ENCODE measurements around the gene TUB.

The TUB gene

DNA sequence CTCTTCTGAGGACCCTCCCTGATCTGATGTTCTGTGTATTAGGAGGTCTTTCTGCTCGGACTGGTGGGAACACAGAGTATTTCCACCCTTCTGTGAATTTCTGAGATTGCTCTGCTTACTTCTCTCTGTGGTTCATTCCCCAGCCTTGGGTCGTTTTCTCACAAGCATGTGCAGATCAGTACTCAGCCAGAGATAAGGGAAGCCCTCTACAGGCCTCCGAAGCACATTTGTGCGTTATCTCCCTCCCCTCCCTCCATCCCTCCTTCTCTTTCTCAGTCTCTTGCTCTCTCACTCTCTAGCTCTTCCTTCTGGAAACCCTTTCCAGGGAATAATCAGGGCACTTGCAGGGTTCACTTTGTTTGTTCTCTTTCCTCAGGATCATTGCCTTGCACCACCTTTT is 35.2 kb upstream of the TUB start:
- no peaks in the 10 kb centered on the region for H3K9me2 ChIP-seq (replicated peaks; ENCODE audit: insufficient read depth, low read length)
- no peak for DNase-seq
- no peaks in the 10 kb centered on the region for H3K27me3 ChIP-seq (replicated peaks; ENCODE audit: insufficient read depth, low read length)
- H4K20me1 ChIP-seq (ENCODE audit: insufficient read depth, low read length), result no peaks in the 10 kb centered on the region
- TF ChIP-seq, protein P1, sequence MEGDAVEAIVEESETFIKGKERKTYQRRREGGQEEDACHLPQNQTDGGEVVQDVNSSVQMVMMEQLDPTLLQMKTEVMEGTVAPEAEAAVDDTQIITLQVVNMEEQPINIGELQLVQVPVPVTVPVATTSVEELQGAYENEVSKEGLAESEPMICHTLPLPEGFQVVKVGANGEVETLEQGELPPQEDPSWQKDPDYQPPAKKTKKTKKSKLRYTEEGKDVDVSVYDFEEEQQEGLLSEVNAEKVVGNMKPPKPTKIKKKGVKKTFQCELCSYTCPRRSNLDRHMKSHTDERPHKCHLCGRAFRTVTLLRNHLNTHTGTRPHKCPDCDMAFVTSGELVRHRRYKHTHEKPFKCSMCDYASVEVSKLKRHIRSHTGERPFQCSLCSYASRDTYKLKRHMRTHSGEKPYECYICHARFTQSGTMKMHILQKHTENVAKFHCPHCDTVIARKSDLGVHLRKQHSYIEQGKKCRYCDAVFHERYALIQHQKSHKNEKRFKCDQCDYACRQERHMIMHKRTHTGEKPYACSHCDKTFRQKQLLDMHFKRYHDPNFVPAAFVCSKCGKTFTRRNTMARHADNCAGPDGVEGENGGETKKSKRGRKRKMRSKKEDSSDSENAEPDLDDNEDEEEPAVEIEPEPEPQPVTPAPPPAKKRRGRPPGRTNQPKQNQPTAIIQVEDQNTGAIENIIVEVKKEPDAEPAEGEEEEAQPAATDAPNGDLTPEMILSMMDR (IDR thresholded peaks at IDR 0.05; ENCODE audit: low read length), result no peak
- TF ChIP-seq EZH2 (optimal IDR thresholded peaks at IDR 0.05; ENCODE audit: low read depth, low read length) (no peak), EZH2phosphoT487 (IDR thresholded peaks at IDR 0.05; ENCODE audit: low read length) (no peak)
- H3K9ac ChIP-seq (ENCODE audit: low read length), result no peak overlapping the region
- H3K79me2 ChIP-seq (ENCODE audit: low read length), result no peaks in the 10 kb centered on the region
- H2AFZ ChIP-seq (ENCODE audit: low read length), result no peak overlapping the region
- no peaks in the 10 kb centered on the region for H3K9me3 ChIP-seq (replicated peaks; ENCODE audit: insufficient read depth, low read length)
- no peak overlapping the region for H3K27ac ChIP-seq (ENCODE audit: low read length)
- no peaks in the 10 kb centered on the region for H3K36me3 ChIP-seq (replicated peaks; ENCODE audit: insufficient read depth, low read length)
- H3K4me3 ChIP-seq (ENCODE audit: low read length), result no peak overlapping the region
- no peaks in the 10 kb centered on the region for H3F3A ChIP-seq (ENCODE audit: insufficient read depth, low read length)
- no peaks in the 10 kb centered on the region for H3K4me1 ChIP-seq (ENCODE audit: low read length)
- H3K4me2 ChIP-seq (ENCODE audit: low read depth, low read length), result no peak overlapping the region

DNA sequence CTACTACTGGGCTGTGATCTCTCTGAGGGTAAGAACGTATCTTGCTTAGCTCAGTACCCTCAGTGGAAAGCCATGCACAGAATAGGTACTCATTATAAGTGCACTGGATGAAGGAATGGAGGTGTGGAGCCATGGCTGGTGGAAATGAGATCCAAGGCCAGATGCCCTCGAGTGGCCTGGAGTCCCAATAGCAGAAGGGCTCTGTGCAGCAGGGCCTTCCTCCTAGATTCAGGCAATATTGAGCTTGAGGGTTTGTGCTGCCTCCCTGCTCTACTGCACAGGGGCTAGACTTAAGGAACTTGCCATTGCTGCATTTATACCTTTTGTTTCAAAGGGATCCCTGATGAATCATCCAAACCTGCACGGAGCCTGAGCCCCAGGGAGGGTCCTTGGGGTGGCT is 33.6 kb upstream of the TUB start:
- H3K36me3 ChIP-seq (replicated peaks; ENCODE audit: insufficient read depth, low read length), result no peaks in the 10 kb centered on the region
- H3K4me2 ChIP-seq (ENCODE audit: low read depth, low read length), result no peak overlapping the region
- H3K27me3 ChIP-seq (replicated peaks; ENCODE audit: insufficient read depth, low read length), result no peaks in the 10 kb centered on the region
- H4K20me1 ChIP-seq (ENCODE audit: insufficient read depth, low read length), result no peaks in the 10 kb centered on the region
- no peak overlapping the region for H2AFZ ChIP-seq (ENCODE audit: low read length)
- no peaks in the 10 kb centered on the region for H3K9me2 ChIP-seq (replicated peaks; ENCODE audit: insufficient read depth, low read length)
- DNase-seq, result no peak
- no peaks in the 10 kb centered on the region for H3K79me2 ChIP-seq (ENCODE audit: low read length)
- H3K9me3 ChIP-seq (replicated peaks; ENCODE audit: insufficient read depth, low read length), result no peaks in the 10 kb centered on the region
- TF ChIP-seq EZH2phosphoT487 (IDR thresholded peaks at IDR 0.05; ENCODE audit: low read length), result no peak
- no peak for TF ChIP-seq EZH2 (optimal IDR thresholded peaks at IDR 0.05; ENCODE audit: low read depth, low read length)
- TF ChIP-seq, protein P1 (IDR thresholded peaks at IDR 0.05; ENCODE audit: low read length), result no peak
- H3F3A ChIP-seq (ENCODE audit: insufficient read depth, low read length), result no peaks in the 10 kb centered on the region
- H3K4me1 ChIP-seq (ENCODE audit: low read length), result no peaks in the 10 kb centered on the region
- H3K27ac ChIP-seq (ENCODE audit: low read length), result no peak overlapping the region
- H3K4me3 ChIP-seq (ENCODE audit: low read length), result no peak overlapping the region
- no peak overlapping the region for H3K9ac ChIP-seq (ENCODE audit: low read length)

DNA sequence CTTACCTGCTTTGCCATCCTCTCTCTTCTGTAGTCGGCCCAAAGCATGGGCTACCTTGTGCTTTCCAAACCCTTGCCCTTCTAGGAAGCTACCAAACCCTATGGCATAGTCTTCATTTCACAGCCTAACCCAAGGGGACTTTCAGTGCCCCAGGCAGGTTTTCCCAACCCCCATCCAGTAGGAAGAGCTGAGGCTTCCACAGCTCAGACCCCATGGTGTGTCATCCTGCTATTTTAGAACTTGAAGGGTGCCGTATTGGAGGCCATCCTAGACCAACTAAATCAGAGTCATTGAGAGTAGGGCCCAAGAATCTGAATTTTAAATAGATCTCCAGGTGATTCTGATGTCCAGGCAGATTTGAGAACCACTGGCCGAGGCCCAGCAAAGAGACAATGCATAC is 31.9 kb upstream of the TUB start:
- TF ChIP-seq EZH2 (optimal IDR thresholded peaks at IDR 0.05; ENCODE audit: low read depth, low read length) (no peak), EZH2phosphoT487 (IDR thresholded peaks at IDR 0.05; ENCODE audit: low read length) (no peak)
- TF ChIP-seq, protein P1 (IDR thresholded peaks at IDR 0.05; ENCODE audit: low read length), result no peak
- DNase-seq, result no peak
- Histone ChIP-seq H3K9me3 (replicated peaks; ENCODE audit: insufficient read depth, low read length) (no peaks in the 10 kb centered on the region), H3K9me2 (replicated peaks; ENCODE audit: insufficient read depth, low read length) (no peaks in the 10 kb centered on the region), H3K27me3 (replicated peaks; ENCODE audit: insufficient read depth, low read length) (no peaks in the 10 kb centered on the region), H3K4me1 (ENCODE audit: low read length) (no peaks in the 10 kb centered on the region), H3K79me2 (ENCODE audit: low read length) (no peaks in the 10 kb centered on the region), H4K20me1 (ENCODE audit: insufficient read depth, low read length) (no peaks in the 10 kb centered on the region), H3F3A (ENCODE audit: insufficient read depth, low read length) (no peaks in the 10 kb centered on the region), H3K36me3 (replicated peaks; ENCODE audit: insufficient read depth, low read length) (no peaks in the 10 kb centered on the region), H3K4me3 (ENCODE audit: low read length) (no peak overlapping the region), H3K4me2 (ENCODE audit: low read depth, low read length) (no peak overlapping the region), H3K27ac (ENCODE audit: low read length) (no peak overlapping the region), H2AFZ (ENCODE audit: low read length) (no peak overlapping the region), H3K9ac (ENCODE audit: low read length) (no peak overlapping the region)

Measured in MM.1S (cell line).